K562 (cell line): Measurements from ENCODE around the gene PYCR2.

Experiments used
- CREB1 ChIP-seq, 2 experiments: sonication (generic) in 1 of 2; formaldehyde crosslinking in 1 of 2; IDR thresholded peaks; 2 replicates each; pipeline versions ENCODE4 v1.6.1 to v1.8.0; 2012 to 2022; ENCODE audit warnings: inconsistent platforms in 1 of 2, mild to moderate bottlenecking in 1 of 2, missing genetic modification reagents in 1 of 2, moderate library complexity in 1 of 2
- EWSR1 ChIP-seq: fragments of 450-650 bp; IDR thresholded peaks from 2 replicates; pipeline ENCODE4 v1.6.1; 2018; ENCODE audit warnings: borderline replicate concordance, mild to moderate bottlenecking, low read depth, moderate library complexity; ENCODE audit not compliant: partially characterized antibody
- HMG20B ChIP-seq: fragments of 250-450 bp; sonication (Bioruptor Pico); IDR thresholded peaks from 2 replicates; pipeline ENCODE4 v1.5.0; 2021; ENCODE audit warnings: mild to moderate bottlenecking
- TCF7L2 ChIP-seq: fragments of 150-350 bp; IDR thresholded peaks from 2 replicates; pipeline ENCODE4 v1.6.1; 2016; ENCODE audit warnings: low read depth, mild to moderate bottlenecking, low read length, moderate library complexity
- YY1 ChIP-seq, 3 experiments: IDR thresholded peaks; 2 replicates each; pipeline ENCODE4 v1.6.1; 2011; ENCODE audit warnings: low read length in 2 of 3, mild to moderate bottlenecking in 2 of 3, moderate library complexity in 2 of 3, borderline replicate concordance in 1 of 3, control low read depth in 1 of 3, low read depth in 1 of 3; ENCODE audit not compliant: insufficient read depth in 3 of 3, insufficient replicate concordance in 2 of 3, control insufficient read depth in 1 of 3, insufficient read length in 1 of 3; ENCODE audit errors: extremely low read depth in 1 of 3
- TF ChIP-seq, protein P1 (sequence below), 3 experiments: IDR thresholded peaks in 2 of 3; conservative IDR thresholded peaks in 1 of 3; 2 replicates each; pipeline ENCODE4 v1.5.1; 2011 to 2012; ENCODE audit warnings: low read length in 3 of 3, mild to moderate bottlenecking in 3 of 3, control low read depth in 2 of 3, improper control_type of control experiment in 1 of 3, inconsistent platforms in 1 of 3, low read depth in 1 of 3, mixed read lengths in 1 of 3, moderate library complexity in 1 of 3; ENCODE audit not compliant: insufficient read depth in 2 of 3

DNA sequence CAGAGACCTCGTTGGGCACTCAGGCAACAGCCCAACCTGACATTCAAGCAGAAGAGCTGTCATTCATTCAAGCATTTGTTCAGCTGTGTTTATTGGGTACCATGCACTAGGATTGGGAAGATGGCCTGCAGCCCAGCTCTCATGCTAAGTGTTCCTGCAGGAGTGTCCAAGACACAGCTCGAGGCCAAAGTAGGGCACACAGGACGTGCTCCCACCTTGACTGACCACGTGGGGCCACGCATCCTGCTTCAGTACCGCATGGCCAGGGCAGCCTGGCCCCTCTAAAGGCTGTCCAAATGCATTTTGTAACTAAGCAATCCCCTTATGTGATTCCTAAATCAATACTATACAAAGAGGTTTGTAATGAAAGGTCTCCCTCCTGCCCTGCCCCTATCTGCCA lies 9.7 kb downstream of the PYCR2 start:
- TF ChIP-seq, protein P1, sequence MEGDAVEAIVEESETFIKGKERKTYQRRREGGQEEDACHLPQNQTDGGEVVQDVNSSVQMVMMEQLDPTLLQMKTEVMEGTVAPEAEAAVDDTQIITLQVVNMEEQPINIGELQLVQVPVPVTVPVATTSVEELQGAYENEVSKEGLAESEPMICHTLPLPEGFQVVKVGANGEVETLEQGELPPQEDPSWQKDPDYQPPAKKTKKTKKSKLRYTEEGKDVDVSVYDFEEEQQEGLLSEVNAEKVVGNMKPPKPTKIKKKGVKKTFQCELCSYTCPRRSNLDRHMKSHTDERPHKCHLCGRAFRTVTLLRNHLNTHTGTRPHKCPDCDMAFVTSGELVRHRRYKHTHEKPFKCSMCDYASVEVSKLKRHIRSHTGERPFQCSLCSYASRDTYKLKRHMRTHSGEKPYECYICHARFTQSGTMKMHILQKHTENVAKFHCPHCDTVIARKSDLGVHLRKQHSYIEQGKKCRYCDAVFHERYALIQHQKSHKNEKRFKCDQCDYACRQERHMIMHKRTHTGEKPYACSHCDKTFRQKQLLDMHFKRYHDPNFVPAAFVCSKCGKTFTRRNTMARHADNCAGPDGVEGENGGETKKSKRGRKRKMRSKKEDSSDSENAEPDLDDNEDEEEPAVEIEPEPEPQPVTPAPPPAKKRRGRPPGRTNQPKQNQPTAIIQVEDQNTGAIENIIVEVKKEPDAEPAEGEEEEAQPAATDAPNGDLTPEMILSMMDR (IDR thresholded peaks at IDR 0.05 in 2 of 3, conservative IDR thresholded peaks at IDR 0.05 in 1 of 3; ENCODE audit: insufficient read depth in 2 of 3, low read depth in 1 of 3, low read length in 3 of 3): no peak
- TF ChIP-seq TCF7L2: no peak
- no peak for TF ChIP-seq HMG20B (CRISPR knock-in tag)
- TF ChIP-seq CREB1 (IDR thresholded peaks at IDR 0.05): no peak
- TF ChIP-seq CREB1 (CRISPR knock-in tag; IDR thresholded peaks at IDR 0.05): no peak
- no peak for TF ChIP-seq YY1 (IDR thresholded peaks at IDR 0.05; ENCODE audit: borderline replicate concordance in 1 of 3, control insufficient read depth in 1 of 3, extremely low read depth in 1 of 3, insufficient read depth in 3 of 3, insufficient read length in 1 of 3, insufficient replicate concordance in 2 of 3, low read depth in 1 of 3, low read length in 2 of 3)
- TF ChIP-seq EWSR1: no peak
